Measurements from ENCODE around the gene PRM3. TPM values are rescaled to one million over a fixed set of nuclear protein-coding genes. Genes with fewer than 3 reads are reported as not detected.

The PRM3 gene
- total and polyA plus RNA-seq, 2 of the 8 experiments (the other 6 are each of a cell fraction or from before 2014, with no cell fraction given): not detected

GRCh38 chr16:11241480-11242204 is 31.8 kb downstream of the PRM3 start (continued):
- TF ChIP-seq POU5F1 (IDR thresholded peaks at IDR 0.05; ENCODE audit: low read depth, low read length): no peak
- no peak for TF ChIP-seq FOSL1 (IDR thresholded peaks at IDR 0.05; ENCODE audit: insufficient read depth, low read depth, low read length)
- TF ChIP-seq CHD7 (IDR thresholded peaks at IDR 0.05; ENCODE audit: insufficient replicate concordance, low read length): no peak
- no peak for TF ChIP-seq EP300 (IDR thresholded peaks at IDR 0.05; ENCODE audit: borderline replicate concordance in 1 of 2, low read depth in 2 of 2, low read length in 2 of 2)
